Upper lobe of left lung (tissue), 6 donors: Measurements from ENCODE around the gene PTRH1. TPM values are rescaled to one million over a fixed set of nuclear protein-coding genes. Genes with fewer than 3 reads are reported as not detected.

Experiments used
- ATAC-seq, 2 donors: fragments of 200-7000 bp; cut with Tn5 transposase; one replicate each; pipeline ENCODE4 v1.9.1; 2022; ENCODE audit warnings: mild to moderate bottlenecking in 2 of 2, moderate library complexity in 2 of 2; ENCODE audit not compliant: low FRiP score in 2 of 2
- DNase-seq, 2 donors: peaks; one replicate each; pipeline ENCODE4 v3.0.0-alpha.2; 2019 to 2020
- H3K27ac ChIP-seq, 4 donors: fragments of 200-600 bp; sonication (generic); one replicate each; pipeline ENCODE4 v1.5.1; 2016 to 2019
- H3K27me3 ChIP-seq, 4 donors: fragments of 200-600 bp; sonication (generic); one replicate each; pipeline ENCODE4 v1.5.1; 2017 to 2019
- H3K36me3 ChIP-seq, 4 donors: fragments of 200-600 bp; sonication (generic); one replicate each; pipeline ENCODE4 v1.5.1; 2016 to 2019
- H3K4me1 ChIP-seq, 4 donors: fragments of 200-600 bp; sonication (generic); one replicate each; pipeline ENCODE4 v1.5.1; 2018 to 2019
- H3K4me3 ChIP-seq, 4 donors: fragments of 200-600 bp; sonication (generic); one replicate each; pipeline ENCODE4 v1.5.1; 2017 to 2019; ENCODE audit warnings: mild to moderate bottlenecking in 2 of 4, moderate library complexity in 1 of 4
- H3K9me3 ChIP-seq, 4 donors: fragments of 200-600 bp; sonication (generic); one replicate each; pipeline ENCODE4 v1.5.1; 2018 to 2019
- CTCF ChIP-seq, 6 experiments: fragments of 450-650 bp in 4 of 6; fragments of 200-600 bp in 2 of 6; sonication (generic) in 2 of 6; IDR thresholded peaks; one replicate each; pipeline ENCODE4 v1.5.1; 2016 to 2019; ENCODE audit warnings: antibody characterized with exemption in 6 of 6
- EP300 ChIP-seq, 4 donors: sonication (generic); formaldehyde crosslinking; IDR thresholded peaks; one replicate each; pipeline ENCODE4 v1.5.1; 2017; ENCODE audit warnings: antibody characterized with exemption in 4 of 4, control low read depth in 2 of 4
- POLR2A ChIP-seq, 4 donors: fragments of 450-650 bp; IDR thresholded peaks; one replicate each; pipeline ENCODE4 v1.5.1; 2016 to 2017; ENCODE audit warnings: antibody characterized with exemption in 4 of 4, mild to moderate bottlenecking in 2 of 4
- POLR2AphosphoS5 ChIP-seq, 2 donors: sonication (generic); formaldehyde crosslinking; IDR thresholded peaks; one replicate each; pipeline ENCODE4 v1.5.1; 2017; ENCODE audit warnings: antibody characterized with exemption in 2 of 2
- WGBS, 2 donors: methylation state at CpG; one replicate each; pipeline ENCODE4 v1.1.5; 2017 to 2018; 5-methylcytosine and 5-hydroxymethylcytosine counted together
- total RNA-seq, 6 donors: library from RNA; depleted of rRNA in 4 of 6; stranded (reverse); fragments of >200 nt in 4 of 6; gene quantifications; one replicate each; pipeline versions ENCODE4 v1.1.0 to v1.2.1, GENCODE V29; 2016 to 2021
- donor health status: DM: no; HTN: no; CAD: no; lungs with moderate emphysema.
- donor health status: DM: no; HTN: yes; CAD: no; lungs with severe emphysema.

The PTRH1 gene
- total RNA-seq, 6 donors from 2014 or later, result 7.4 to 33.5 (median 18.7) TPM

GRCh38 chr9:127683723-127684122 lies 31.7 kb downstream of the PTRH1 start:
- H3K36me3 ChIP-seq, result peaks cover 17 to 94% (median 70%) of the 10 kb centered on the region in 4 donors
- no peak for TF ChIP-seq POLR2A (IDR thresholded peaks at IDR 0.05)
- TF ChIP-seq CTCF (IDR thresholded peaks at IDR 0.05), result no peak
- TF ChIP-seq EP300 (IDR thresholded peaks at IDR 0.05), result no peak
- no peak for TF ChIP-seq POLR2AphosphoS5 (IDR thresholded peaks at IDR 0.05)

GRCh38 chr9:127682351-127683136 lies 32.9 kb downstream of the PTRH1 start:
- no peaks in the 10 kb centered on the region for H3K9me3 ChIP-seq
- 89 to 90% methylated on average over 21 to 23 of the region's 23 CpGs for WGBS, 2 donors
- H3K4me1 ChIP-seq, result no peaks in the 10 kb centered on the region
- H3K4me3 ChIP-seq, result no peak overlapping the region
- H3K36me3 ChIP-seq, result peaks cover 22 to 94% (median 72%) of the 10 kb centered on the region in 4 donors
- DNase-seq (no peak), ATAC-seq (no peak)
- no peak overlapping the region for H3K27ac ChIP-seq
- no peak for TF ChIP-seq POLR2A (IDR thresholded peaks at IDR 0.05)
- TF ChIP-seq EP300 (IDR thresholded peaks at IDR 0.05), result no peak
- no peak for TF ChIP-seq POLR2AphosphoS5 (IDR thresholded peaks at IDR 0.05)
- TF ChIP-seq CTCF (IDR thresholded peaks at IDR 0.05), result no peak
- no peaks in the 10 kb centered on the region for H3K27me3 ChIP-seq

More at GRCh38 chr9:127683723-127684122, 31.7 kb downstream of the PTRH1 start:
- Histone ChIP-seq H3K4me3 (no peak overlapping the region), H3K4me1 (no peaks in the 10 kb centered on the region), H3K27ac (no peak overlapping the region), H3K27me3 (no peaks in the 10 kb centered on the region), H3K9me3 (no peaks in the 10 kb centered on the region)
- no peak for DNase-seq
- ATAC-seq, result no peak
- WGBS, 2 donors, result 94 to 99% methylated on average over 5 of the region's 5 CpGs

- no peak for DNase-seq
- no peak for TF ChIP-seq CTCF (IDR thresholded peaks at IDR 0.05)
- no peak for TF ChIP-seq POLR2A (IDR thresholded peaks at IDR 0.05)
- no peak for TF ChIP-seq POLR2AphosphoS5 (IDR thresholded peaks at IDR 0.05)
- no peak for TF ChIP-seq EP300 (IDR thresholded peaks at IDR 0.05)
- 85 to 89% methylated on average over 9 of the region's 9 CpGs for WGBS, 2 donors
- H3K36me3 ChIP-seq, result peaks cover 22 to 93% (median 71%) of the 10 kb centered on the region in 4 donors
- H3K4me3 ChIP-seq, result no peak overlapping the region
- H3K27me3 ChIP-seq, result no peaks in the 10 kb centered on the region
- no peak overlapping the region for H3K27ac ChIP-seq
- H3K9me3 ChIP-seq, result no peaks in the 10 kb centered on the region
- H3K4me1 ChIP-seq, result no peaks in the 10 kb centered on the region
- ATAC-seq, result no peak
Observed at GRCh38 chr9:127680846-127681245, 34.6 kb downstream of the PTRH1 start.

GRCh38 chr9:127680226-127680625 lies 35.2 kb downstream of the PTRH1 start:
- H3K27ac ChIP-seq, result no peak overlapping the region
- no peaks in the 10 kb centered on the region for H3K4me1 ChIP-seq
- no peak for DNase-seq
- no peaks in the 10 kb centered on the region for H3K9me3 ChIP-seq
- peaks cover 26 to 96% (median 72%) of the 10 kb centered on the region in 4 donors for H3K36me3 ChIP-seq
- WGBS, 2 donors, result 91% methylated on average over 11 of the region's 11 CpGs
- no peaks in the 10 kb centered on the region for H3K27me3 ChIP-seq
- H3K4me3 ChIP-seq, result no peak overlapping the region
- ATAC-seq, result no peak
- TF ChIP-seq CTCF (IDR thresholded peaks at IDR 0.05), result no peak
- no peak for TF ChIP-seq POLR2A (IDR thresholded peaks at IDR 0.05)
- TF ChIP-seq EP300 (IDR thresholded peaks at IDR 0.05), result no peak
- no peak for TF ChIP-seq POLR2AphosphoS5 (IDR thresholded peaks at IDR 0.05)

- no peak overlapping the region for H3K4me3 ChIP-seq
- H3K27ac ChIP-seq, result no peak overlapping the region
- 88 to 91% methylated on average over 2 of the region's 2 CpGs for WGBS, 2 donors
- no peak for TF ChIP-seq EP300 (IDR thresholded peaks at IDR 0.05)
- TF ChIP-seq POLR2A (IDR thresholded peaks at IDR 0.05), result no peak
- TF ChIP-seq CTCF (IDR thresholded peaks at IDR 0.05), result no peak
- no peak for TF ChIP-seq POLR2AphosphoS5 (IDR thresholded peaks at IDR 0.05)
- H3K36me3 ChIP-seq, result peaks cover 26 to 96% (median 74%) of the 10 kb centered on the region in 4 donors
- DNase-seq, result no peak
- H3K27me3 ChIP-seq, result no peaks in the 10 kb centered on the region
- ATAC-seq, result no peak
- no peaks in the 10 kb centered on the region for H3K9me3 ChIP-seq
- H3K4me1 ChIP-seq, result no peaks in the 10 kb centered on the region
Observed at GRCh38 chr9:127679506-127679905, 36.0 kb downstream of the PTRH1 start.
